Body of pancreas (tissue), 4 donors: ENCODE data around the gene CD6. TPM values are rescaled to one million over a fixed set of nuclear protein-coding genes. Genes with fewer than 3 reads are reported as not detected.

Source experiments
- ATAC-seq: fragments of 150-250 bp; one replicate; pipeline ENCODE4 v1.9.1; 2016
- DNase-seq, 4 donors: peaks; one replicate each; pipeline ENCODE4 v3.0.0-alpha.2; 2019
- H3K27ac ChIP-seq, 4 donors: fragments of 200-600 bp; sonication (generic); 1 replicate in 3 of 4; 2 replicates in 1 of 4; pipeline versions ENCODE4 v1.5.1 to v1.6.1; 2016 to 2019; ENCODE audit warnings: mild to moderate bottlenecking in 1 of 4, mixed read lengths in 1 of 4, moderate library complexity in 1 of 4
- H3K27me3 ChIP-seq, 2 donors: fragments of 200-600 bp; sonication (generic); one replicate each; pipeline ENCODE4 v1.6.0; 2016; ENCODE audit warnings: mild to moderate bottlenecking in 1 of 2
- H3K36me3 ChIP-seq, 2 donors: fragments of 200-600 bp; sonication (generic); replicated peaks in 1 of 2; 2 replicates each; pipeline ENCODE4 v1.5.1; 2016; ENCODE audit warnings: low read depth in 2 of 2; ENCODE audit not compliant: insufficient read depth in 1 of 2
- H3K4me1 ChIP-seq: fragments of 200-600 bp; sonication (generic); one replicate; pipeline ENCODE4 v1.6.0; 2016
- H3K4me3 ChIP-seq, 2 donors: fragments of 200-600 bp; sonication (generic); 1 replicate in 1 of 2; 2 replicates in 1 of 2; pipeline ENCODE4 v1.5.1; 2016 to 2019
- H3K9me3 ChIP-seq, 3 donors: fragments of 200-600 bp; sonication (generic); 1 replicate in 2 of 3; 2 replicates in 1 of 3; pipeline ENCODE4 v1.5.1; 2016
- POLR2A ChIP-seq, 3 donors: fragments of 450-650 bp; IDR thresholded peaks; one replicate each; pipeline ENCODE4 v1.6.1; 2016; ENCODE audit warnings: antibody characterized with exemption in 3 of 3, mild to moderate bottlenecking in 2 of 3
- WGBS, 2 donors: methylation state at CpG; one replicate each; pipeline ENCODE4 v1.1.5; 2017; 5-methylcytosine and 5-hydroxymethylcytosine counted together
- intact Hi-C: fragments of 100-400 bp; cut with DNase I; formaldehyde crosslinking; loops from one replicate; pipeline ENCODE4 v1.15.1; 2023
- total RNA-seq, 2 donors: library from RNA; depleted of rRNA; stranded (reverse); fragments of >200 nt; gene quantifications; one replicate each; pipeline ENCODE4 v1.1.0, GENCODE V29; 2016
- TF ChIP-seq, protein P1 (sequence below), 7 experiments: fragments of 450-650 bp in 4 of 7; fragments of 200-600 bp in 3 of 7; sonication (generic) in 3 of 7; IDR thresholded peaks; one replicate each; pipeline ENCODE4 v1.5.1; 2016 to 2019; ENCODE audit warnings: antibody characterized with exemption in 7 of 7

CD6 gene
- total RNA-seq, 2 donors from 2014 or later: 1.0 to 3.3 TPM

- H3K27me3 ChIP-seq: peaks cover 0 to 9% of the 10 kb centered on the region in 2 donors
- H3K27ac ChIP-seq: no peak overlapping the region
- no peak overlapping the region for H3K4me3 ChIP-seq
- ATAC-seq (no peak), DNase-seq (no peak)
- WGBS, 2 donors: 85 to 90% methylated on average over 7 to 8 of the region's 8 CpGs
- intact Hi-C loops: no loop called here
- no peak for TF ChIP-seq POLR2A (IDR thresholded peaks at IDR 0.05)
- TF ChIP-seq, protein P1, sequence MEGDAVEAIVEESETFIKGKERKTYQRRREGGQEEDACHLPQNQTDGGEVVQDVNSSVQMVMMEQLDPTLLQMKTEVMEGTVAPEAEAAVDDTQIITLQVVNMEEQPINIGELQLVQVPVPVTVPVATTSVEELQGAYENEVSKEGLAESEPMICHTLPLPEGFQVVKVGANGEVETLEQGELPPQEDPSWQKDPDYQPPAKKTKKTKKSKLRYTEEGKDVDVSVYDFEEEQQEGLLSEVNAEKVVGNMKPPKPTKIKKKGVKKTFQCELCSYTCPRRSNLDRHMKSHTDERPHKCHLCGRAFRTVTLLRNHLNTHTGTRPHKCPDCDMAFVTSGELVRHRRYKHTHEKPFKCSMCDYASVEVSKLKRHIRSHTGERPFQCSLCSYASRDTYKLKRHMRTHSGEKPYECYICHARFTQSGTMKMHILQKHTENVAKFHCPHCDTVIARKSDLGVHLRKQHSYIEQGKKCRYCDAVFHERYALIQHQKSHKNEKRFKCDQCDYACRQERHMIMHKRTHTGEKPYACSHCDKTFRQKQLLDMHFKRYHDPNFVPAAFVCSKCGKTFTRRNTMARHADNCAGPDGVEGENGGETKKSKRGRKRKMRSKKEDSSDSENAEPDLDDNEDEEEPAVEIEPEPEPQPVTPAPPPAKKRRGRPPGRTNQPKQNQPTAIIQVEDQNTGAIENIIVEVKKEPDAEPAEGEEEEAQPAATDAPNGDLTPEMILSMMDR (IDR thresholded peaks at IDR 0.05): no peak
- no peaks in the 10 kb centered on the region for H3K9me3 ChIP-seq
- H3K4me1 ChIP-seq: peaks cover 20% of the 10 kb centered on the region
- H3K36me3 ChIP-seq: peaks cover 6 to 11% of the 10 kb centered on the region in 2 donors
These were observed 45.0 kb upstream of the CD6 start for GRCh38 chr11:60926500-60926899.

- intact Hi-C loops: no loop called here
- H3K4me1 ChIP-seq: peaks cover 20% of the 10 kb centered on the region
- H3K36me3 ChIP-seq: peaks cover 0 to 6% of the 10 kb centered on the region in 2 donors
- no peak overlapping the region for H3K4me3 ChIP-seq
- peaks cover 0 to 9% of the 10 kb centered on the region in 2 donors for H3K27me3 ChIP-seq
- no peak for TF ChIP-seq POLR2A (IDR thresholded peaks at IDR 0.05)
- TF ChIP-seq, protein P1 (IDR thresholded peaks at IDR 0.05): no peak
- H3K9me3 ChIP-seq: no peaks in the 10 kb centered on the region
- DNase-seq (no peak), ATAC-seq (no peak)
- no peak overlapping the region for H3K27ac ChIP-seq
- WGBS, 2 donors: 78 to 85% methylated on average over 7 to 8 of the region's 8 CpGs
These were observed 44.4 kb upstream of the CD6 start for GRCh38 chr11:60927061-60927592.

DNA sequence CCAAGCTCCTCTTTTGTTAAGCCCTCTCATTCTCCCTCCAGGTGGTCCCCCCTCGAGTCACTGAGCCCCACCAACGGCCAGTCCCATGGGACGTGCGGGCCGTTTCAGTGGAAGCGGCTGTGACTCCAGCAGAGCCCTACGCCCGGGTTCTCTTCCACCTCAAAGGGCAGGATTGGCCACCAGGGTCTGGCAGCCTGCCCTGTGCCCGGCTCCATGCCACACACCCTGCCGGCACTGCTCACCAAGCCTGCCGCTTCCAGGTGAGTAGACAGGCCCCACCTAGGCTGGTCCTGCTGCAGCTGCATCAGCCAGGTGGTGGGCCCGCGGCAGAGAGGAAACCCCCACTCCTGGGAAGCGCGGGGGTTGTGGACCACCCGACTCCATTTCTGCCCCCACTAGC lies 43.9 kb upstream of the CD6 start:
- no peak for ATAC-seq
- Histone ChIP-seq H3K27ac (no peak overlapping the region), H3K4me3 (no peak overlapping the region), H3K36me3 (peaks cover 0 to 2% of the 10 kb centered on the region in 2 donors), H3K4me1 (peaks cover 20% of the 10 kb centered on the region), H3K27me3 (peaks cover 0 to 9% of the 10 kb centered on the region in 2 donors), H3K9me3 (no peaks in the 10 kb centered on the region)
- DNase-seq: no peak
- 81 to 84% methylated on average over 14 to 16 of the region's 16 CpGs for WGBS, 2 donors
- intact Hi-C loops: no loop called here
- TF ChIP-seq, protein P1 (IDR thresholded peaks at IDR 0.05): no peak
- TF ChIP-seq POLR2A (IDR thresholded peaks at IDR 0.05): no peak

GRCh38 chr11:60928563-60929001 lies 42.9 kb upstream of the CD6 start:
- TF ChIP-seq, protein P1 (IDR thresholded peaks at IDR 0.05): no peak
- TF ChIP-seq POLR2A (IDR thresholded peaks at IDR 0.05): no peak
- H3K27me3 ChIP-seq: peaks cover 0 to 9% of the 10 kb centered on the region in 2 donors
- 70 to 79% methylated on average over 2 to 17 of the region's 20 CpGs for WGBS, 2 donors
- H3K27ac ChIP-seq: no peak overlapping the region
- peaks cover 18% of the 10 kb centered on the region for H3K4me1 ChIP-seq
- H3K4me3 ChIP-seq: no peak overlapping the region
- ATAC-seq (no peak), DNase-seq (no peak)
- H3K36me3 ChIP-seq: no peaks in the 10 kb centered on the region
- no peaks in the 10 kb centered on the region for H3K9me3 ChIP-seq
- intact Hi-C loops: no loop called here

DNA sequence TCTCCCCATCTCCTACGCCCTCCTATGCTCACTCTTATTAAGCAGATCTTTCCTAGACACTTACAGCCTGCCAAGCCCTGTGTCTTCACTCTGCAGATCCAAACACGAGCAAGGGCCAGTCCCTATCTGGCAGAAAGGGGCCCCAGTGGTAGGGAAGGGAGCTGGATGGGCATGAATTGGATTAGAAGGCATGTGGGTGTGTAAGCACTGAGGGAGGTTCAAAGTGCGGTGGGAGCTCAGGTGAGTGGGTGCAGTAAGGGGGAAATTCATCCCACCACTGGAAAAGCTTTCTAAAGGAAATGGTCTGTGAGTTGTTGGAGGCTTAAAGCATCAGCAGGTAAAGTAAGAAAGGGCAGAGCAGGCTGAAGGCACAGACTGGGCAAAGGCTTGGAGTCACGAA lies 41.7 kb upstream of the CD6 start:
- ATAC-seq (no peak), DNase-seq (no peak)
- H3K4me1 ChIP-seq: peaks cover 7% of the 10 kb centered on the region
- no peaks in the 10 kb centered on the region for H3K9me3 ChIP-seq
- H3K27ac ChIP-seq: no peak overlapping the region
- WGBS, 2 donors: 68 to 83% methylated on average over 4 of the region's 4 CpGs
- intact Hi-C loops: no loop called here
- H3K27me3 ChIP-seq: peaks cover 0 to 6% of the 10 kb centered on the region in 2 donors
- H3K36me3 ChIP-seq: no peaks in the 10 kb centered on the region
- TF ChIP-seq POLR2A (IDR thresholded peaks at IDR 0.05): no peak
- TF ChIP-seq, protein P1 (IDR thresholded peaks at IDR 0.05): no peak
- no peak overlapping the region for H3K4me3 ChIP-seq
